ENCODE data around the gene ACAT2.

- TF ChIP-seq CTCF (IDR thresholded peaks at IDR 0.05) (no peak), POLR2A (IDR thresholded peaks at IDR 0.05) (no peak)
These were observed 47.4 kb upstream of the ACAT2 start for GRCh38 chr6:159714404-159714803.
